Keratinocyte (primary cell): ENCODE results near the gene FES.

Experiments used
- CTCF ChIP-seq, 3 experiments: IDR thresholded peaks in 1 of 3; conservative IDR thresholded peaks in 1 of 3; optimal IDR thresholded peaks in 1 of 3; 2 replicates in 2 of 3; 3 replicates in 1 of 3; pipeline versions ENCODE3 to v1.5.1; 2011; ENCODE audit warnings: low read length in 3 of 3, mild to moderate bottlenecking in 3 of 3, moderate library complexity in 2 of 3, control low read depth in 1 of 3, inconsistent platforms in 1 of 3; ENCODE audit not compliant: insufficient read depth in 2 of 3; ENCODE audit errors: extremely low read depth in 1 of 3
- EZH2 ChIP-seq: IDR thresholded peaks from one replicate; pipeline ENCODE4 v1.6.1; 2012; ENCODE audit warnings: inconsistent platforms, mild to moderate bottlenecking, low read length, moderate library complexity

GRCh38 chr15:90877315-90877714, 7.0 kb upstream of the FES start:
- TF ChIP-seq CTCF (optimal IDR thresholded peaks at IDR 0.05 in 1 of 3, IDR thresholded peaks at IDR 0.05 in 1 of 3, conservative IDR thresholded peaks at IDR 0.05 in 1 of 3; ENCODE audit: extremely low read depth in 1 of 3, insufficient read depth in 2 of 3, low read length in 3 of 3), result no peak
- no peak for TF ChIP-seq EZH2
